Gastroesophageal sphincter (tissue), 4 donors: ENCODE measurements around the gene GP5. TPM values are rescaled to one million over a fixed set of nuclear protein-coding genes. Genes with fewer than 3 reads are reported as not detected.

Source experiments
- ATAC-seq: fragments of 150-250 bp; one replicate; pipeline ENCODE4 v1.9.1; 2016; ENCODE audit warnings: mild to moderate bottlenecking, moderate library complexity
- H3K27ac ChIP-seq, 4 donors: fragments of 200-600 bp; sonication (generic) in 3 of 4; 1 replicate in 3 of 4; 2 replicates in 1 of 4; pipeline ENCODE4 v1.5.1; 2016 to 2019
- H3K27me3 ChIP-seq: fragments of 200-600 bp; sonication (generic); one replicate; pipeline ENCODE4 v1.5.1; 2019
- H3K36me3 ChIP-seq, 2 donors: fragments of 200-600 bp; sonication (generic); one replicate each; pipeline ENCODE4 v1.5.1; 2019; ENCODE audit warnings: control low read depth in 1 of 2
- H3K4me1 ChIP-seq, 3 donors: fragments of 200-600 bp; sonication (generic); 1 replicate in 2 of 3; 2 replicates in 1 of 3; pipeline ENCODE4 v1.5.1; 2016 to 2019; ENCODE audit warnings: control low read depth in 2 of 3
- H3K4me3 ChIP-seq, 2 donors: fragments of 200-600 bp; sonication (generic); one replicate each; pipeline ENCODE4 v1.5.1; 2019; ENCODE audit warnings: mild to moderate bottlenecking in 1 of 2, moderate library complexity in 1 of 2
- H3K9me3 ChIP-seq, 3 donors: fragments of 200-600 bp; sonication (generic); one replicate each; pipeline ENCODE4 v1.5.1; 2017 to 2019; ENCODE audit warnings: control low read depth in 2 of 3
- CTCF ChIP-seq, 4 experiments: fragments of 200-600 bp in 2 of 4; fragments of 450-650 bp in 2 of 4; sonication (generic) in 1 of 4; IDR thresholded peaks; one replicate each; pipeline ENCODE4 v1.5.1; 2017 to 2019; ENCODE audit warnings: antibody characterized with exemption in 4 of 4, mild to moderate bottlenecking in 2 of 4, moderate library complexity in 2 of 4
- EP300 ChIP-seq: sonication (generic); formaldehyde crosslinking; IDR thresholded peaks from one replicate; pipeline ENCODE4 v1.6.1; 2017; ENCODE audit warnings: antibody characterized with exemption, mild to moderate bottlenecking
- POLR2A ChIP-seq, 2 donors: fragments of 450-650 bp; IDR thresholded peaks; one replicate each; pipeline ENCODE4 v1.6.1; 2017; ENCODE audit warnings: antibody characterized with exemption in 2 of 2, mild to moderate bottlenecking in 2 of 2, moderate library complexity in 1 of 2
- POLR2AphosphoS5 ChIP-seq: sonication (generic); formaldehyde crosslinking; IDR thresholded peaks from one replicate; pipeline ENCODE4 v1.6.1; 2017; ENCODE audit warnings: antibody characterized with exemption
- WGBS, 2 donors: methylation state at CpG; one replicate each; pipeline ENCODE4 v1.1.5; 2018; ENCODE audit warnings: low coverage in 1 of 2; 5-methylcytosine and 5-hydroxymethylcytosine counted together
- total RNA-seq, 4 donors: library from RNA; depleted of rRNA; stranded (reverse); fragments of >200 nt; gene quantifications; one replicate each; pipeline ENCODE4 v1.1.0, GENCODE V29; 2016

GP5 gene
- total RNA-seq, 4 donors from 2014 or later, result 0.31 TPM; not detected in 3

- no peaks in the 10 kb centered on the region for H3K4me1 ChIP-seq
- no peak overlapping the region for H3K27ac ChIP-seq
- 78 to 86% methylated on average over 2 to 3 of the region's 3 CpGs for WGBS, 2 donors
- no peaks in the 10 kb centered on the region for H3K9me3 ChIP-seq
- peaks cover 2% of the 10 kb centered on the region for H3K27me3 ChIP-seq
- TF ChIP-seq CTCF (IDR thresholded peaks at IDR 0.05) (no peak), POLR2AphosphoS5 (no peak), POLR2A (IDR thresholded peaks at IDR 0.05) (no peak), EP300 (no peak)
- H3K36me3 ChIP-seq, result no peaks in the 10 kb centered on the region
- no peak for ATAC-seq
- H3K4me3 ChIP-seq, result no peak overlapping the region
Measured at GRCh38 chr3:194350726-194351071, 48.4 kb downstream of the GP5 start.

- Histone ChIP-seq H3K27ac (no peak overlapping the region), H3K27me3 (peaks cover 13% of the 10 kb centered on the region), H3K4me1 (no peaks in the 10 kb centered on the region), H3K9me3 (no peaks in the 10 kb centered on the region), H3K4me3 (no peak overlapping the region), H3K36me3 (no peaks in the 10 kb centered on the region)
- WGBS, 2 donors, result 69% methylated on average over 2 of the region's 6 CpGs; no CpG with 5 or more reads in 1 of the 2 donors
- ATAC-seq, result no peak
- TF ChIP-seq POLR2AphosphoS5, result no peak
- no peak for TF ChIP-seq POLR2A (IDR thresholded peaks at IDR 0.05)
- no peak for TF ChIP-seq EP300
- no peak for TF ChIP-seq CTCF (IDR thresholded peaks at IDR 0.05)
Measured at GRCh38 chr3:194348354-194348753, 50.7 kb downstream of the GP5 start.

GRCh38 chr3:194346621-194347020 is 52.4 kb downstream of the GP5 start:
- Histone ChIP-seq H3K4me1 (no peaks in the 10 kb centered on the region), H3K9me3 (no peaks in the 10 kb centered on the region), H3K36me3 (no peaks in the 10 kb centered on the region), H3K27me3 (peaks cover 21% of the 10 kb centered on the region), H3K27ac (no peak overlapping the region), H3K4me3 (no peak overlapping the region)
- no peak for TF ChIP-seq POLR2A (IDR thresholded peaks at IDR 0.05)
- no peak for ATAC-seq
- WGBS, 2 donors, result 67% methylated on average over 3 of the region's 5 CpGs; no CpG with 5 or more reads in 1 of the 2 donors

GRCh38 chr3:194346035-194346434 is 53.0 kb downstream of the GP5 start:
- no CpG with 5 or more reads among the region's 9 CpGs for WGBS, 2 donors
- H3K27me3 ChIP-seq, result peaks cover 21% of the 10 kb centered on the region
- no peaks in the 10 kb centered on the region for H3K4me1 ChIP-seq
- H3K9me3 ChIP-seq, result no peaks in the 10 kb centered on the region
- no peak overlapping the region for H3K27ac ChIP-seq
- H3K4me3 ChIP-seq, result no peak overlapping the region
- no peak for TF ChIP-seq POLR2A (IDR thresholded peaks at IDR 0.05)
- no peak for TF ChIP-seq POLR2AphosphoS5
- no peak for TF ChIP-seq CTCF (IDR thresholded peaks at IDR 0.05)
- no peak for TF ChIP-seq EP300
- ATAC-seq, result no peak
- H3K36me3 ChIP-seq, result no peaks in the 10 kb centered on the region

Other genes with a start within 250 kb of the GP5 start
- not detected for gene CPN2, start 47.9 kb downstream of the GP5 start, total RNA-seq
- under 1 TPM in 3 of 4 donors, not detected in 1; 0.42 to 0.67 (median 0.49) TPM for gene LRRC15, start 29.5 kb downstream of the GP5 start, total RNA-seq
- 100 to 1,000 TPM; 106 to 157 (median 128) TPM for gene ATP13A3, start 87.7 kb upstream of the GP5 start, total RNA-seq
- gene TMEM44, start 234.2 kb upstream of the GP5 start, total RNA-seq, result 1 to 10 TPM; 4.4 to 8.8 (median 7.4) TPM